ENCODE results near the gene KLHL18.

DNA sequence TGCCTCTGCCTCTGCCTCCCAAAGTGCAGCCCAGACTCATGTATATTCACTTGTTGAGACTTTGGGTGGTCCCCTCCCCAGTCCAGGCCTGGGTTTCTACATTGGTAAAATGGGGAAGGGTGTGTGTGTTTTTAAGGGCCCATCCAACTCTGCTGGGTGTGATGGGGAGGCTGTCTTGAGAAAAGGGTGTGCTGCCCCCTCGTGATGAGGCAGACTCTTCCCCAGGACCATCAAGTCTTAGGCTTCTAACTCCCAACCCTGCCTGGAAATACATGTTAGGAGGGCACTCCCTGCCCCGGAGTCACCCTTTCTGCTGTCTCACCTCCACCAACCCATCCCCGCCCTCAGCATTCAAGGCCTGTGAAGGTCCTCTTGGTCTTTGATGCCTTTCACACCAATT, 93.6 kb downstream of the KLHL18 start:
- TF ChIP-seq CTCF (IDR thresholded peaks at IDR 0.05) = no peak
- no peak for TF ChIP-seq POLR2AphosphoS5 (IDR thresholded peaks at IDR 0.05; ENCODE audit: low read depth, low read length)
- no peak for TF ChIP-seq TCF7L2 (IDR thresholded peaks at IDR 0.05; ENCODE audit: low read depth, low read length)
